Ramos (cell line): Measurements from ENCODE around the gene METRNL.
"Not testable (repeated sequence)": the region's sequence is repeated elsewhere in the genome, so short reads cannot be mapped to it uniquely, and the experiment has no call there.

ENCODE experiments used
- in situ Hi-C: fragments of 300-500 bp; cut with MboI; formaldehyde crosslinking; loops from one replicate; pipeline ENCODE4 v1.14.3; 2022; ENCODE audit warnings: low sequenced_read_pairs; ENCODE audit not compliant: unreplicated experiment

Gene METRNL

DNA sequence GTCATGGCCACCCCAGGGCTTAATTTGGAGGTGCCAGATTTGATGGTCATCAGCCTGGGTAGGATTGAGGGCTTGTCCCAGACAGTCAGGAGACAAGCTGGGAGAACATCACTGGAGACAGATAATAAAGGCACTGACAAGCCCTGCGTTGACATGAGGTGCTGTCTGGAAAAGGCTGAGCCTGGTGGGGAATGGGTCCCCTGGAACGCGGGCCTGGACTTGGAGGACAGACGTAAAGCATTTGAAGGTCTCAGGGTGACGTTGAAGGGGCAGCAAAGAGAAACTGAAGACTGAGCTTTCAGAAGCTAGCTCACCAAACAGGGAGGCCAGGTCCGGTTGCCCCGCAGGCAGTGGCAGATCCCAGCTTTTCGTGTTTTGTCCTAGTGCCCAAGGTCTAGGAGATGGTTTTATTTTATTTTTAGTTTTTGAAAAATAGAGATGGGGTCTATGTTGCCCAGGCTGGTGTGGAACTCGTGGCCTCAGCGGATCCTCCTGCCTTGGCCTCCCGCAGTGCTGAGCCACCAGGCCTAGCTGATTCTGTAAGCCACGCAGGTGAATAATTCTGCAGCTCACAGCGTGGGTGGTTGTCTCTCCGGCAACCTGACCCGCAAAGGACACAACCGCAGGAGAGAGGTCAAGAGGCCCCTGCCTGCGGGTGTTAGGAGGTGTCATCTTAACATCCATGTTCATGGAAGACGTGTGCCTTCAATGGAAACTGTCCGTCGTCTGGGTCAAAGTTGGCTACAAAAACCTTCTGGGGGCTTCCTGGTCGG lies 37.6 kb downstream of the METRNL start:
- in situ Hi-C loops: no loop called here

DNA sequence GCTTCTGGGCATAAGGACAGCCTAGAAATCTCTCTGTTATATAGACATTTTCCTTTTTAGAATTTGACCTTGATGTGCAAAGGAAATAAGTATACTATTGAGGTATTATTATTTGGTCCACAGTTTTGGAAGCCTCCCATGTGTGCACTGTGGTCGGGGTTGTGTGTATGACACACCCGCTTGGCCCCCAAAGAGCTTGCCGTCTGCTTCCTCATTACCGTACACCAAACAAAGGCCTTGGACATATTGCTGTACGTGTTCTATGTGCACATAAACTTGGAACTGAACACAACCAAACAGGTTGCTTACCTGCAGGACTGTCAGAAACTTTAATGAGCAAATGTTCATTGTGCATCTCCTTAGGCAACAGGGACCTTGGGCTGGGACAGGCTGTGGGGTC lies 38.2 kb downstream of the METRNL start:
- in situ Hi-C loops: no loop called here

DNA sequence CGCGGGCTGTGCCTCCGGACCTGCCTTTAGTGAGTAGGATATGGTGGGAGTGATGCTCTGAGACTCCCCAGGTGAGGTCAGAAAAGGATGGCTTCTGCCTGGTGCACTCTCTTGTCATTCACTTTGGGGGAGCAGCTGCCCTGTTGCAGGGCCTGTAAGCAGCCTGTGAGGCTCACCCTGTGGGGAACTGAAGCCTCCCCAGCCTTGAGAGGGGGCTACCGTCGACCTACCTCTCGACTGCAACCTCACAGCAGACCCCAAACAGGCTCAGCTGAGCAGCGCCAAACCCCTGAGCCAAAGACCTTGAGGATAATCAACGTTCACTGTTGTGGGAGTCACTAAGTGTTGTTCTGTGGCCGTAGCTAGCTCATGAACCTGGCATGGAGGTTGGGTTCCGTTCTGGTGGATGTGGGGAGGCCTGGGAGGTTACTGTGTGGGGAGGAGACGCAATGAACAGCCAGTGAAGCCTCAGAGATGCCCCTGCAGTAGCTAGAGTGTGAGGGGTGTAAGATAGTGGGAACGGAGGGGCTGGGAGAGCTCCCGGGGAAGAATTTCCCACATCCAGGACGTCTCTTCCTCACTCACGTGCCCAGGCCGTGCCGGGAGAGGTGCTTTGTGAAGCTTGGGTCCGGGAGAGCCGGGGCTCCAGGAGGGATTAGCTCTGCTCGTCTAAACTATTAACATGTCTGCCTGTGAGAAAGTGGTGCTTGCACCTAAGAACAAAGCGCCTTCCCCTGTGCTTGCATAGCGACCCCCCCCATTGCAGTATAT lies 38.8 kb downstream of the METRNL start:
- in situ Hi-C loops: no loop called here

DNA sequence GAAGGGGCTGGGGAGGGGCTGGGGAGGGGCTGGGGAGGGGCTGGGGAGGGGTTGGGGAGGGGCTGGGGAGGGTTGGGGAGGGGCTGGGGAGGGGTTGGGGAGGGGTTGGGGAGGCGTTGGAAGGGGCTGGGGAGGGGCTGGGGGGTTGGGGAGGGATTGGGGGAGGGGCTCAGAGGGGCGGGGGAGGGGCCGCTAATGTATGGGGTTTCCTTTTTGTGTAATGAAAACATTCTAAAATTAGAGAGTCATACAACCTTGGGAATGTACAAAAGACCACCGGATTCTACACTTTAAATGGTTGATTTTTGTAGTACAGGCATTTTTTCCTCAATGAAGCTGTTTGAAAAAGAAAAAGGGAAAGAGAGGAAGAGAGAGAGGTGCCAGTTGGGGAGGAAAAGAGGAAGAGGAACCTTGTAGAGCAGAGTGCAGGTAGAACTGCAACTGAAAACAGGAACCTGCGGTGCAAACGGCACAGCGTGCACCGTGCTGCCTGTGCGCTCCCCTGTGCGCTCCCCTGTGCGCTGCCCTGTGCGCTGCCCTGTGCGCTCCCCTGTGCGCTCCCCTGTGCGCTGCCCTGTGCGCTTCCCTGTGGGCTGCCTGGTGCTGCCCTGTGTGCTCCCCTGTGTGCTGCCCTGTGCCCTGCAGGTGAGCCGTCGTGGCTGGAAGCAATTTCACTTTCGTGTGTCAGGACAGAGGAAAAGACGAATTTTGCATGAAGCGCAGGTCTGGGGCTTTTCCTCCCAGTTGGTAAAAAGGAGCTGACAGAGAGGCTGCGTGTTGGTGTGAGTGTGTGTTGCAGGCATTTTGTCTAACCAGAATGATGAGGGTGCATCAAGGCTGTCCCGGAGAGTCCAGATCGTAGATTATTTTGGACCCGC lies 40.8 kb downstream of the METRNL start:
- in situ Hi-C loops: no loop called here

DNA sequence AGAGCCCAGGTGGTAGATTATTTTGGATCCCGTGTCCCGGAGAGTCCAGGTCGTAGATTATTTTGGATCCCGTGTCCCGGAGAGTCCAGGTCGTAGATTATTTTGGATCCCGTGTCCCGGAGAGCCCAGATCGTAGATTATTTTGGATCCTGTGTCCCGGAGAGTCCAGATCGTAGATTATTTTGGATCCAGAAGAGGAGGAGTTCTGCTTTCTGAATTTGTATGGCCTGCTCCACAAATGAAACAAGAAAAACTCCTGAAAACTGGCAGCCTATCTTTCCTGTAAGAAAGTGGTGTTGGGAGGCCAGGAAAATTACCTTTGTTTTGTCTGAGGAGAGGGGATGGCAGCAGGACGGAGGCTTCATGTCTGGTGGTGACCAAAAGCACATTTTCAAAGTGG lies 42.1 kb downstream of the METRNL start:
- in situ Hi-C loops: not testable (repeated sequence)

DNA sequence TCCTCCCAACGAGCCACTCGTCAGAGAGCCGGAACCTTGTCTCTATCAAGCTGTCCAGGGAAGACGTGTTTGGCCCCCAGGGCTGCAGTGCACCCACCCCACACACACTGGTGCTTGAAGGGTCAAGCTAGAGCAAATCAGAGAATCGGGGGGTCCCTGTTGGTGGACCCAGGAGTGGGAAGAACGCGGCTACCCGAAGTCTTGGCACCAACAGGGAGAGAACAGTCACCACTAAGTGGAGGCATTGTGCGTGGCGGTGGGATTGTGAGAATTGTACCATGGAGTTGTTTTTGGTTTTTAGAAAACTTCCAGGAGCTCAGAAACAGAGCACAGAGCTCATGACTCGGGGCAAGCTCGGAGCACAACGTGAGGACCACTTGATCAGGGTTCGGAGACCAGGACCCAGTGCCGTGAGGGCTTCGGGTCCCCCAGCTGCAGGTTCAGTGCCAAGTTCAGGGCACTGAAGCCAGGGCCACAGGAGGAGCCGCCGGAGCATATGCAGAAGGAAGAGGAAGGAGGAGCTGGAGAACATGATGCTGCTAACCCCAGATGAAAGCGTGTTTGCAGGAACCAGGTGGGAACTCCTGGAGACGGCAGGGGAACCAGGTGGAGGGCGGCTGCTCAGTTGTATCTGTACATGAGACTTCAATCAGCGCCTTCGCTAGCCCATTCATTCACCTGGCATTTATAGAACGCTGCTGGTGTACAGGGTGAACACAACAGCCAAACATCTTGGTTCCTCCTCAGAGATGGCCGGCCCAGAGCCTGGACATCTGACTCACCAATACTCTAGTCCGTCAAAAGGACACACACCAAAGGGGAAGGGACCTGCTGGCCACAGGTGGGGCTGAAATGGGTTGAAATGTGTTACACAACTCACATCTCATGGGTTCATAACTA lies 42.8 kb downstream of the METRNL start:
- in situ Hi-C loops: no loop called here

DNA sequence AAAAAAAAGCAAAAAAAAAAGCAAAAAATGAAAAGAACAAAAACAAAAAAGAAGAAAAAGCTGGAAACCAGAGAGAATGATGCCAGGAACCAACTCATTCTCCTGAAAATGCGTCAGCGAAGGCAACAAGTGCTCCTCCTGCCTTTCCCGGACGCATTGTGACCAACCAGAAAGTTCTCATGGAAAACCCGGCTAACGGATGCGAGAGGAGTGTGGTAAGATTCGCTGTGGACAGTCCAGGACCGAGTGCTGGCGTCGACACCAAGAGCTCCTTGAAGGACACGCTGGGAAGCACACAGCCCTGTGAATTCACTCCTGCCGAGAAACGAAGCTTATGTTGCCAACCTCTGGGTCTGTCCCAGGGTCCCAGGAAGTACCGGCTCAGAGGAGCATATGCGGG lies 43.4 kb downstream of the METRNL start:
- in situ Hi-C loops: no loop called here

DNA sequence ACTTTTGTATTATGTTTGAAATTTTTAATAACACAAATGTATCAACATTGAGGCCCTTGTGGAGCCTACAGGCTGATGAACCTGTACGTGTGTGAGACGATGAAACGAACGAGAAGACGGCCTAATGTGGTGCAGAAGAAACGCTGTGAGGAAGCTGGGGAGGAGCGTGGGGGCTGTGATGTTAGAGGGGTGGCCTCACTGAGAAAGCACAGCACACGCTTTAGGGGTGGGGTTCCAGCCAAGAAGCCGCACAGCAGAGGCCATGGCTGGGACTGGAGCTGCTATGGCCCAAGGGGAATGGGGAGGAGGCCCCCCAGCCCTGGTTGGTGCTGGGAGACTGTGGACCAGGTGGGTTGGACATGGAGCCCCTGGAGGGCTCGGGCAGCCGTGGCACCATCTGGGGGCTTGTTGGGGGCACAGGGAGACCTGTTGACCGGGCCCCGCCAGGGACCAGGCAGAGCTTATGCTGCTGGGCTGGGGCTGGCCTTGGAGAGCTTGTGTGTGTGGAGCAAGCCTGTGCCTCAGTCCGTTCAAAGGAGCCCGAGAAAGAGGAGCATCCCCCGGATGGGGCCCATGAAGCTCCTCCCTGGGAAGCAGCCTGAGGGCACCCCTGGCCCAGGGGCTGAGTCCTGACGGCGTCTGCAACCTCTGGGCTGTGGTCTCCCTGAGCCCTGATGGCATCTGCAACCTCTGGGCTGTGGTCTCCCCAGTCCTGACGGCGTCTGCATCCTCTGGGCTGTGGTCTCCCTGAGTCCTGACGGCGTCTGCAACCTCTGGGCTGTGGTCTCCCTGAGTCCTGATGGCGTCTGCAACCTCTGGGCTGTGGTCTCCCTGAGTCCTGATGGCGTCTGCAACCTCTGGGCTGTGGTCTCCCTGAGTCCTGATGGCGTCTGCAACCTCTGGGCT lies 44.7 kb downstream of the METRNL start:
- in situ Hi-C loops: no loop called here

DNA sequence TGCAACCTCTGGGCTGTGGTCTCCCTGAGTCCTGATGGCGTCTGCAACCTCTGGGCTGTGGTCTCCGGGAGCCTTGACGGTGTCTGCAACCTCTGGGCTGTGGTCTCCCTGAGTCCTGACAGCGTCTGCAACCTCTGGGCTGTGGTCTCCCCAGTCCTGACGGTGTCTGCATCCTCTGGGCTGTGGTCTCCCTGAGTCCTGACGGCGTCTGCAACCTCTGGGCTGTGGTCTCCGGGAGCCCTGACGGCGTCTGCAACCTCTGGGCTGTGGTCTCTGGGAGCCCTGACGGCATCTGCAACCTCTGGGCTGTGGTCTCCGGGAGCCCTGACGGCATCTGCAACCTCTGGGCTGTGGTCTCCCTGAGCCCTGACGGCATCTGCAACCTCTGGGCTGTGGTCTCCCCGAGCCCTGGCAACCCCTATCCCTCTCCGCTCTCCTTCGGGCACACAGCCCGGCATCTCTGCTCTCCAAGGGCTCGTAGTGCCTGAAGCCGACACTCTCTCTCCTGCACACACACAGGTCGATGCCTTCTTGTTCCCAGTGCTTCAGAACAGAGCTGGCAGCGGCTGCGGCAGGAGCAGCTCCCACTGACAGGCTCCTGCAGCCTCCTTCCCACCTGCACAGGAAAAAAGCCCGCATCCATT lies 45.6 kb downstream of the METRNL start:
- in situ Hi-C loops: no loop called here

DNA sequence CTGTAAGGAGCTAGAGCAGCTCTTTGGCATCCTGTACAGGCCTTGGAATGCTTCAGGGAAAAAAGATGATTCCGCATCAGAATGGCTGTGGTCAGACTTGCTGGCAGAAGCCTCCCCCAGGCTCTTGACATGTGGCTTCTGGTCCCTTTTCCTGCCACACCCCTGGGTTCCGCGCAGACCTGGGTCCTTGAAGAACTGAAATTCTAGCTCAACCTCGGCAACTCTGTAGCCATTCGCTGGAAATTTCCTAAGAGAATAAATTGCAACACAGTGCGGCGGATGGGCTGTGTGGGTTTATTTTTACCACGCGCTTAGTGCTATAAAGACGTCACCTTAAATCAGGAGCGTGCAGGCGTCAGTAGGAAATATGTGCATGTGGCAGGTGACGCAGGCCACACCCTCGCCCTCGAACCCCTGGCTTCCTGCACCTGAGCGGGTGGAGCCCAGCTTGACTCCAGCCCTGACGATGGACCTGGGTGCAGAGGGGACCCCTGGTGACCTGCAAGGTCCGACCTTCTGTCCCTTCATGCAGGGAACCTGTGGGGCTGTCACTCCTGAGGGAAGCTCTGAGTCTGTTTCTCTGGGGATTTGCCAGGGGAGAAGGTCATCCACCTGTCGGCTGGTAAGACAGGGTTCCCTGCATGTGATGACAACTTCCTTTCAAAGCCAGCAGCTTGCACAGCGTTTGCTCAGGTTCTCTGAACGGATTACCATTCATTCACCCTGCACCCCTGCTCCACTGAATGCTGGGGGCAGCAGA lies 46.3 kb downstream of the METRNL start:
- in situ Hi-C loops: no loop called here

DNA sequence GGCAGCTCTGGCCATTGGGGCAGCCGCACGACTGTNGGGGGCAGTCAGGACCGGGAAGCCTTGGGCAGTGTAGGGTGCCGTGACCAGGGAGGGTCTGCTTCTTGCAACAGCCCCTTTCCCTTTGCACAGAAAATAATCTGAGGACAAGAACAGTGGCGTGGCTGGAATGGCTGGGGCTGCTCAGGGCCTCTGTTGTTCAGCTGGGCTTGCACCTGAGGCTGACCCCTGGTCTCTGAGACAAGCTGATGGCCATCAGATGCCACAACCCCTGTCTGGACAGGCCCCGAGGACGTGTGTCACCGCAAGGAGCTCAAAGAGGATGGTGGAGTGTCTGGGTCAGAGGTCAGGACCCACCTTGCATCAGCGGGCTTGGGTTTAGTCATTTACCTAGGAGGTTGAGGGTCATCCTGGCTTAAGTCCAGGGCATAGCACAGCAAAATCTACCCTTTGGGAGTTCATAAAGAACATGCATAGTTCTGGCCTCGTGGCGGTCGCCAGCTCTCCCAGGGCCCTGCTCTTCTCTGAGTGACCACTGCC lies 46.9 kb downstream of the METRNL start:
- in situ Hi-C loops: no loop called here

DNA sequence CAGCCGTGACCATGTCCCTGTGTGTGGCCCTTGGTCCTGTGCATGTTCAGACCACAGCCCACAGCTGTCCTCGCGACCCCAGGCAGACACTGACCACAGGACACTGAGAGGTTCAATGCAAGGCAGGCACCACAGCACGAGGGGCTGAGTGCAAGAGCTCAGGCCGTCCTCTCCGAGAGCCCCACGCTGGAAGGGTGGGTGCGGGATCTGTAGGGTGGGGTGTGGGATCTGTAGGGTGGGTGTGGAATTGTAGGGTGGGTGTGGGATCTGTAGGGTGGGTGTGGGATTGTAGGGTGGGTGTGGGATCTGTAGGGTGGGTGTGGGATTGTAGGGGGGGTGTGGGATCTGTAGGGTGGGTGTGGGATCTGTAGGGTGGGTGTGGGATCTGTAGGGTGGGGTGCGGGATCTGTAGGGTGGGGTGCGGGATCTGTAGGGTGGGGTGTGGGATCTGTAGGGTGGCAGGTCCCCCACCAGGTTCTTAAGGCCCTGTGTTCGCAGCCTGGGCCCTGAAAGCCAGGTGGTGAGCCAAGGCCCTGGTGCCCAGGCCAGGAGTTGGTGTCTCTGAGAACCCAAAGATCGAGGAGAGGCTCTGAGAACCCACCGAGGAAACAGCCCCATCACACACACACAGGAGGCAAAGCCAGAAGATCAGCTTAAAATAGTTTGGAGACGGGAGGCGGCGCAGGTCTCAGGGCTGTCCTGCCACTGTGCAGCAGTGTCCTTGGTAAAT lies 48.2 kb downstream of the METRNL start:
- in situ Hi-C loops: no loop called here

DNA sequence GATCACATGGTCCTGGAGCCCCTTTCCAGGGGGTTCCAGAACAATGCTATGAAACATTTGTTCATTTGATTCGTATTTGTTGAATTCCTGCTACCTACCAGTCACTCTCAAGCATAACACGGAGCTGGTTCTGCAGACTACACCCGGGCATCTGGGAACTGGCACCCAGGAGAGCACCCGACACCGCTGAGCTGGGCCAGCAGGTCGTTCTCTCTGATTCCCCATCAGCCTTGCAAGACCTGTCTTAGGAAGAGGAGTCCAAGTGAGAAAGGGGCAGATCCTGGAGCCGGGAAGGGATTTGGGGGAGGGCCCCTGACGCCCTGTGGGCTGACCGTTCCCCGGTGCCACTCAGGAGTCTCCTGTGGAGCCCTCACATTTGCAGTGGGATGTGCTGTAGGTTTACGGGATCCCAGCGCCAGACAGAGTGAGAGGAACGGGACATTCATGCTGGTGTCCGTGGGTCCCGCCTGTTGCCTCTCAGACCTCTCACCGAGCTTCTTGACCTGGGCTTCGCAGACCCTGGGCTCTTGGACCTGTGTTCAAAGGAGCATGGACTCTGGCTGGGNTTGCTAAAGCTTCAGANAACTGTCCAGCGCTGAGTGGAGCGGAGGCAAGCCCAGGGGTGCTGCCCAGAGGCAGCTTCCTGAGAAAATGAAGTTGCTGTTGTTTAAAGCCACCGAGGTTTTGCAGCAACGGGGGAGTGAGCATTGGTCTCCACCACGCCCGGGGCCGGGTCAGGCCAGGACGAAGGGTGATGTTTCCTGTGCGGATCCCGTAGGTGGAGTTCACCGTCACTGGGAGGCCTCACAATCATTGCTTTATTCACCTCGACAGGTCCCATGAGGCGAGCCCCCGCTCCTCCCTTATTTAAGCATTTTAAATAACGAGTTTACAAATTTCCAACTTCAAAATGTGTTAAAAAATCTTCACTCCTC lies 49.2 kb downstream of the METRNL start:
- in situ Hi-C loops: no loop called here

DNA sequence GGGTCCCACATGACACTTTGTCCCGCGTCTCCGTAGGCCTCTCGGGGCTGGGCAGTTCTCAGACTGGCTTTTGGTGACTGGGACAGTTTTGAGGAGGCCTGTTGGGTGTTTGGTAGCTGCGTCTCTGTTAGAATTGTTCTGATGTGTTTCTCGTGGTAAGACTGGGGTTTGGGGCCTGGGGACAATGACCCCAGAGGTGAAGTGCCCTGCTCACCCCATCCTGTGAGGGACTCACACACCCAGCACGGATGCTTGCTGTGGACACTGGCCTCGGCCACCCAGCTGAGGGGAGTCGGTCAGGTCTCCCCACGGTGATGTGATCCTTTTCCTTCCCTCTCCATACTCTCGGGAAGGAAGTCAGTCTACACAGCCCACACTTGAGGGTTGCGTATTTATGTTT lies 50.3 kb downstream of the METRNL start:
- in situ Hi-C loops: no loop called here

DNA sequence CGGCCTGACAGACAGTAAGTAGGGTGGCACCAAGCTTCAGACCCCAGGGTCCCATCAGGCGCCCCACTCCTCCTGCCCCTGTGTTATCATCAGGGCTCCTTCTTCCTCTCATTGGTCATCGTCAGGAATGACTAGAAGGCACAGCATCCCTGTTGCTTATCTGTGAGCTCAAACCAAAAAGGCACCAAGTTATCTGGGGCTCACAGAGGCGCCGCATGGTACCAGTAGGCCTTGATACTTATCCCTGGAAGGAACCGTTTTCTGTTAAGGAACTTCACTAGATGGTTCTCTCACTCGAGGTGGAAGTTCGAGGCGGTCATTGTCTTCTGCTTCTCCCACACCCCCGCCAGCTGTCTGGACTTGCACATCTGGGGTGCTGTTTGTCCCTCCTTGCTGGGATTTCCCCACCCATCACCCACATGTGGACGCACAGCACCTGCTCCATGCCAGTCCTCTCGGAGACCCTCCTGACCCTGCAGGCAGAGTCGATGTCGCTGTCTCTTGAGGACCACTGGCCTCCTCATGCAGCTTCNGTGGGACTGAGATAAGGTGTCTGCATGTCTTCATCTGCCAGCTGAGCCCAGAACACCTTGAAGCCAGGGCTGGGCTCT lies 52.1 kb downstream of the METRNL start:
- in situ Hi-C loops: no loop called here
